B cell (primary cell): Measurements from ENCODE around the gene PTPRN2.

Source experiments
- EZH2 ChIP-seq: IDR thresholded peaks from 2 replicates; pipeline ENCODE4 v1.6.1; 2012; ENCODE audit warnings: borderline replicate concordance, low read depth, mild to moderate bottlenecking, moderate library complexity, low read length; ENCODE audit not compliant: insufficient read depth, poor library complexity, severe bottlenecking
- TF ChIP-seq, protein P1 (sequence below): fragments of 200-600 bp; IDR thresholded peaks from one replicate; pipeline ENCODE4 v1.8.0; 2022; ENCODE audit warnings: antibody characterized with exemption, mild to moderate bottlenecking

GRCh38 chr7:158430308-158431034, 157.2 kb downstream of the PTPRN2 start:
- TF ChIP-seq, protein P1, sequence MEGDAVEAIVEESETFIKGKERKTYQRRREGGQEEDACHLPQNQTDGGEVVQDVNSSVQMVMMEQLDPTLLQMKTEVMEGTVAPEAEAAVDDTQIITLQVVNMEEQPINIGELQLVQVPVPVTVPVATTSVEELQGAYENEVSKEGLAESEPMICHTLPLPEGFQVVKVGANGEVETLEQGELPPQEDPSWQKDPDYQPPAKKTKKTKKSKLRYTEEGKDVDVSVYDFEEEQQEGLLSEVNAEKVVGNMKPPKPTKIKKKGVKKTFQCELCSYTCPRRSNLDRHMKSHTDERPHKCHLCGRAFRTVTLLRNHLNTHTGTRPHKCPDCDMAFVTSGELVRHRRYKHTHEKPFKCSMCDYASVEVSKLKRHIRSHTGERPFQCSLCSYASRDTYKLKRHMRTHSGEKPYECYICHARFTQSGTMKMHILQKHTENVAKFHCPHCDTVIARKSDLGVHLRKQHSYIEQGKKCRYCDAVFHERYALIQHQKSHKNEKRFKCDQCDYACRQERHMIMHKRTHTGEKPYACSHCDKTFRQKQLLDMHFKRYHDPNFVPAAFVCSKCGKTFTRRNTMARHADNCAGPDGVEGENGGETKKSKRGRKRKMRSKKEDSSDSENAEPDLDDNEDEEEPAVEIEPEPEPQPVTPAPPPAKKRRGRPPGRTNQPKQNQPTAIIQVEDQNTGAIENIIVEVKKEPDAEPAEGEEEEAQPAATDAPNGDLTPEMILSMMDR, result no peak
- no peak for TF ChIP-seq EZH2
